Measurements from ENCODE around the gene CCIN. TPM values are rescaled to one million over a fixed set of nuclear protein-coding genes. Genes with fewer than 3 reads are reported as not detected.

CCIN gene
- total and polyA plus RNA-seq, 9 of the 15 experiments (the other 6 are each of a cell fraction or from before 2014, with no cell fraction given): not detected

GRCh38 chr9:36132086-36132485 lies 37.1 kb upstream of the CCIN start:
- Histone ChIP-seq H3K4me1 (replicated peaks in 1 of 2; ENCODE audit: control insufficient read depth in 2 of 2, insufficient read depth in 2 of 2, low read length in 2 of 2) (peaks cover 0 to 15% of the 10 kb centered on the region in 2 experiments; a peak in 3 of 5 replicates), H3K9me1 (ENCODE audit: control insufficient read depth, insufficient read depth, low read length) (no peaks in the 10 kb centered on the region), H3K4me3 (no peak overlapping the region), H3K27me3 (ENCODE audit: control insufficient read depth in 2 of 2, insufficient read depth in 2 of 2, low read length in 2 of 2) (no peaks in the 10 kb centered on the region), H2AFZ (ENCODE audit: low read depth, low read length) (no peak overlapping the region), H4K20me1 (replicated peaks; ENCODE audit: control insufficient read depth, insufficient read depth, low read length) (no peaks in the 10 kb centered on the region), H3K9me3 (replicated peaks; ENCODE audit: control insufficient read depth, insufficient read depth, low read depth, low read length) (no peaks in the 10 kb centered on the region), H3K36me3 (ENCODE audit: control insufficient read depth, insufficient read depth, low read length) (no peaks in the 10 kb centered on the region), H3K79me2 (ENCODE audit: control insufficient read depth, insufficient read depth, low read length) (no peaks in the 10 kb centered on the region; the same call in 2 of the 3 replicates), H3K4me2 (ENCODE audit: insufficient read depth, low read length) (no peak overlapping the region), H3K27ac (ENCODE audit: extremely low read depth, low read depth, low read length) (no peak overlapping the region), H3K9ac (ENCODE audit: insufficient read depth in 1 of 2, low read depth in 2 of 2, low read length in 2 of 2) (no peak overlapping the region)
- ATAC-seq (no peak), FAIRE-seq (no peak), DNase-seq (ENCODE audit: extremely low read depth in 1 of 4, low spot score in 3 of 4) (no peak)
- CTCF ChIA-PET (ENCODE audit: low intra/inter-chr PET ratio): no interaction called here
- 14% methylated on average over 3 of the region's 3 CpGs for WGBS (ENCODE audit: insufficient coverage, low coverage, missing lambda C conversion rate)
- intact Hi-C loops (cut with micrococcal nuclease): no loop called here
- in situ Hi-C loops (cut with MboI): no loop called here
- BruUV-seq (replicated peaks): no TSS peak
- TF ChIP-seq MEIS2 (IDR thresholded peaks at IDR 0.05; ENCODE audit: partially characterized antibody): peak; percentile 14
- TF ChIP-seq ATF3 (IDR thresholded peaks at IDR 0.05): peak; percentile 52
- TF ChIP-seq ATF3 (CRISPR knock-in tag; conservative IDR thresholded peaks at IDR 0.05): no peak
- TF ChIP-seq ZNF263 (CRISPR knock-in tag; IDR thresholded peaks at IDR 0.05; ENCODE audit: borderline replicate concordance): no peak
- POLR2A ChIA-PET: no interaction called here

All from K562 (cell line).